ENCODE measurements around the gene LIPG.

LIPG gene

DNA sequence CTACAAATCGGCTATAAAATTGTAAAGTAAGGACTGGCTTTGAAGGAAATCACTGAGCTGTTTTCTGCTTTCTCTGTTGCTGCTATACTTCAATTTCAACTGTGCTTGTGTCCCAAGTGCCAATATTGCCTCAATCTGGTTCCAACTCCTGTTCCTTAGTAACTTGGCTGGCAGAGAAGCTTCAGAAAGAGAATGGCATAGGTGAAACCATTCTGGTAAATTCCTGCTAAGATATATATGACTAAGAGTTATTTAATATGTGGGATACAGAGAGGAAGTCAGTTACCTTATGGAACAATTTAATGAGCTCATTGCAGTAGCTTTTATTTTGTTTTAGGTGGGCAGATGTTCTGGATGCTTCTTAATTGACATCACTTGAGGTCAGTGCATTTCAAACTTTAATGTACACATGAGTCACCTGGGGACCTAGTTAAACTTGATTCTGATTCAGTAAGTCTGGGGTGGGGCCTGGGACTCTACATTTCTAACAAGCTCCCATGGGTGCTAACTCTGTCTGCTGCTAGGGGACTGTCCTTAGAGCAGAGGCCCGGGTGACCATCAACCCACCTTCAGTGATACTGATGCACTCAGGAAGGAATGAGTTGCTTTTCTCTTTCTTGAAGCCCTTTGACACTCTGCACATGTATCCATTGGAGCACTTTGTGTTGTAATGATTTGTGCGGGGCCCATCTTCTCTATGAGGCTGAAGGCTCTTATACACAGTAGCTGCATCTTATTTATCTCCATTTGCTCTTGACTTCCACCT is 47.6 kb downstream of the LIPG start:
- TF ChIP-seq POU2F2 (IDR thresholded peaks at IDR 0.05; ENCODE audit: low read depth, low read length) = no peak
- no peak for TF ChIP-seq PAX5 (IDR thresholded peaks at IDR 0.05; ENCODE audit: insufficient read depth, low read length, severe bottlenecking)
- no peak for TF ChIP-seq TAF1 (IDR thresholded peaks at IDR 0.05; ENCODE audit: low read depth, low read length)
- TF ChIP-seq POLR2AphosphoS5 (IDR thresholded peaks at IDR 0.05; ENCODE audit: low read depth, low read length) = no peak
- TF ChIP-seq POLR2A (IDR thresholded peaks at IDR 0.05; ENCODE audit: low read depth, low read length) = no peak
- TF ChIP-seq SPI1 (IDR thresholded peaks at IDR 0.05; ENCODE audit: low read depth, low read length) = no peak
- DNase-seq (ENCODE audit: insufficient read length, low spot score) = no peak
- FAIRE-seq = no peak

DNA sequence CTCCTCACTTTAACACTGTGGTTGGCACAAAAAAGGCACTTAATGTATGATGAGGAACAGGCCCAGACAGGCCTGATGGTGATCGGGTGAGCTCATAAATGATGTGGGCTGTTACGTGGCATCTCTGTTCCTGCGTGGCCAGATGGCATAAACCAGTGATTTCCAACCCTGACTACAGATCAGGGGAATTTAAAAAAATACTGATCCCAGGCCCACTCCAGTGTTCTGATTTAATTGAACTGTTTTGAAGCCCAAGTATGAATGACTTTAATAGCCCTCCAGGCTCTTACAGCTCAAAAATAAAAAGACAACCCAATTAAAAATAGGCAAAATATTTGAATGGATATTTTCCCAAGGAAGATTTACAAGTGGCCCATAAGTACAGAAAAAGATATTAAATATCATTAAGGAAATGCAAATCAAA is 48.2 kb downstream of the LIPG start:
- no peak for FAIRE-seq
- TF ChIP-seq TAF1 (IDR thresholded peaks at IDR 0.05; ENCODE audit: low read depth, low read length) = no peak
- no peak for TF ChIP-seq POLR2A (IDR thresholded peaks at IDR 0.05; ENCODE audit: low read depth, low read length)
- no peak for TF ChIP-seq SPI1 (IDR thresholded peaks at IDR 0.05; ENCODE audit: low read depth, low read length)
- TF ChIP-seq POLR2AphosphoS5 (IDR thresholded peaks at IDR 0.05; ENCODE audit: low read depth, low read length) = no peak
- no peak for TF ChIP-seq PAX5 (IDR thresholded peaks at IDR 0.05; ENCODE audit: insufficient read depth, low read length, severe bottlenecking)
- TF ChIP-seq POU2F2 (IDR thresholded peaks at IDR 0.05; ENCODE audit: low read depth, low read length) = no peak

DNA sequence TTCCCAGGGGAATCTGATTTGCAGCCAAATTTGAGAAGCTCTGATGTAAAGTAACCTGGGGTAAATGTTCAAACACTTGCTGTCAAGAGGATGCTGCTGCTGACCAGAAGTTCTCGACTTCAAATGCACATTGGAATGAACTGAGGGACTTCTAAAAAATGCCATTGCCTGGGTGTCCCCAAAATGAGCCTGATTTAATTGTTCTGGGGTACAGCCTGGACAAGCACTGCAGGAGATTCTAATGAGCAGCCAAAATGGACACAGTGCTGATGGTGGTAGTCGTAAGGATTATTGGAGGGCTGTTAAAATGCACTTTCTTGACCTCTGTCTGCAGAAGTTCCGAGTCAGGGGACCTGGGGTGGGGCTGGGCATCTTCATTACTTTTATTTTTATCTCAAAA is 49.5 kb downstream of the LIPG start:
- FAIRE-seq (no peak), DNase-seq (ENCODE audit: insufficient read length, low spot score) (no peak)
- TF ChIP-seq TAF1 (IDR thresholded peaks at IDR 0.05; ENCODE audit: low read depth, low read length) (no peak), POLR2A (IDR thresholded peaks at IDR 0.05; ENCODE audit: low read depth, low read length) (no peak), POLR2AphosphoS5 (IDR thresholded peaks at IDR 0.05; ENCODE audit: low read depth, low read length) (no peak), POU2F2 (IDR thresholded peaks at IDR 0.05; ENCODE audit: low read depth, low read length) (no peak), PAX5 (IDR thresholded peaks at IDR 0.05; ENCODE audit: insufficient read depth, low read length, severe bottlenecking) (no peak), SPI1 (IDR thresholded peaks at IDR 0.05; ENCODE audit: low read depth, low read length) (no peak)

More for the DNA sequence above, 48.2 kb downstream of the LIPG start:
- no peak for DNase-seq (ENCODE audit: insufficient read length, low spot score)

DNA sequence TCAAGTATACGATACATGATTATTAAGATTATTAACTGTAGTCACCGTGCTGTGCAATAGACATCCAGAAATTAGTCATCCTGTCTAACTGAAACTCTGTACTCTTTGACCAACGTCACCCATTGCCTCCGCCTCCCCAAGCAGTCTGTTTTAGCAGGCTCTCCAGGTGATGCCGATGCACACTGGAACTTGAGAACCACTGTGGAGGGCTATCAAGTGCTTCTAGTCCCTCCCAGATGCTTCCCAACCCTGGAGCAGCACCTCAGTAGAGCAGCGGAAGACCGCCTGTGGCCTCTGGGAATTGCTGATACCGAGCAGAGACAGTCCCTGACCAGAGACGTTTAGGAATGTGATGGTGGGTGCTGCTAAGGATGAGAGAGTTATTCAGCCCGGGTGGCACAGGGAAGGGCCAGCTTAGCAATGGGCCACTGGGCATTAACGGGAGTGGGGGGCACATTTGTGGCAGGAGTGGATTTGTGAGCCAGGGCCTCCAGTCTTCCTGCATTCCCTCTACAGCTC is 50.7 kb downstream of the LIPG start:
- TF ChIP-seq SPI1 (IDR thresholded peaks at IDR 0.05; ENCODE audit: low read depth, low read length) (no peak), TAF1 (IDR thresholded peaks at IDR 0.05; ENCODE audit: low read depth, low read length) (no peak), POLR2A (IDR thresholded peaks at IDR 0.05; ENCODE audit: low read depth, low read length) (no peak), PAX5 (IDR thresholded peaks at IDR 0.05; ENCODE audit: insufficient read depth, low read length, severe bottlenecking) (no peak), POU2F2 (IDR thresholded peaks at IDR 0.05; ENCODE audit: low read depth, low read length) (no peak), POLR2AphosphoS5 (IDR thresholded peaks at IDR 0.05; ENCODE audit: low read depth, low read length) (no peak)
- DNase-seq (ENCODE audit: insufficient read length, low spot score) = peak; percentile 24
- no peak for FAIRE-seq

DNA sequence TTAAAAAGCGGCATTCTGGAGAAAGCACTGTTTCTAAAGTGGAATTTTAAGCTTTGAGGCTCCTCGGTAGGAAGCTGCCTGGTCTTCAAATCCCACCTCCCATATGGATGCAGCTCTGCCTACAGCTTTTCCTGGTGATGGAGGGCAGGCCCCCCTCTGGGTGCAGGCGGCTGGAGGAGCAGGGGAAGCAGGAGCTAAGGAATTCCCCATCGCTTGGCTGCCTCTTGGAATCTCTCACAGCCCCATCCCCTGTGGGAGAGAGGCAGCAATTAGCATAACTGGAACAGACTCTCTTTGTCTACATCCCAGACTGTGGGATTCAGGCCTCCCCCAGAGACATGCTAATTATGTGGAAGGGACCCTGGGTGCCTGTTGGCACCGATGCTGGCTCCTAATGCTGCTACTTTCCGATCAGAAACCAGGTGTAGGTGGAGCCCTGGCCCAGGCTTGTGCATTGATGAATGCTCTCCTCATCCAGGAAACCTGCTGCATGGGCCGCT is 51.3 kb downstream of the LIPG start:
- no peak for DNase-seq (ENCODE audit: insufficient read length, low spot score)
- no peak for TF ChIP-seq POLR2AphosphoS5 (IDR thresholded peaks at IDR 0.05; ENCODE audit: low read depth, low read length)
- TF ChIP-seq POU2F2 (IDR thresholded peaks at IDR 0.05; ENCODE audit: low read depth, low read length) = no peak
- no peak for TF ChIP-seq PAX5 (IDR thresholded peaks at IDR 0.05; ENCODE audit: insufficient read depth, low read length, severe bottlenecking)
- TF ChIP-seq POLR2A (IDR thresholded peaks at IDR 0.05; ENCODE audit: low read depth, low read length) = no peak
- FAIRE-seq = no peak

DNA sequence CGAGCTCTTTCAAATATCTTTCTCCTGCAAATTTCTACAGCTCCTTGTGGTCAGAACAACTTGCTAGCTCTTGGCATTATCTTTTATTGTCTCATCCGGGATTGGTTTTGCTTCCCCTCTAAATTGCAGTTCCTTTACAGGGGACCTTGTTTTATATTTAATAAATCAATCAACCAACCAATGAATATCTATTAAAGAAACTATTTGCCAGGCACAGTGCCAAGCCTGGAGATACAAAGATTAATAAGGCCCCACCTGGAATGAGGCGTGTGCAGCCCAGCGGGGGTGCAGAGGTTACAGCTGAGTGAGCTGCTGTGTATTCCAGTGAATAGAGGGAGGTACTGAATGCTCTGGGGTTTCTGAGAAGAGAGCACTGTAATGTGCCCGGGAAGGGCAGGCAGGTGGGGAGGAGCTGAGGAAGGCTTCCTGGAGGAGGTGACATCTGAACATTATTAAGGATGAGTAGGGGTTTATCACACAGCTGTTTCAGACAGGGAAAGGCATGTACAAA is 51.8 kb downstream of the LIPG start:
- DNase-seq (ENCODE audit: insufficient read length, low spot score) (no peak), FAIRE-seq (no peak)
- no peak for TF ChIP-seq POU2F2 (IDR thresholded peaks at IDR 0.05; ENCODE audit: low read depth, low read length)
- TF ChIP-seq PAX5 (IDR thresholded peaks at IDR 0.05; ENCODE audit: insufficient read depth, low read length, severe bottlenecking) = no peak
- no peak for TF ChIP-seq POLR2A (IDR thresholded peaks at IDR 0.05; ENCODE audit: low read depth, low read length)
- TF ChIP-seq TAF1 (IDR thresholded peaks at IDR 0.05; ENCODE audit: low read depth, low read length) = no peak
- TF ChIP-seq POLR2AphosphoS5 (IDR thresholded peaks at IDR 0.05; ENCODE audit: low read depth, low read length) = no peak
- no peak for TF ChIP-seq SPI1 (IDR thresholded peaks at IDR 0.05; ENCODE audit: low read depth, low read length)

DNA sequence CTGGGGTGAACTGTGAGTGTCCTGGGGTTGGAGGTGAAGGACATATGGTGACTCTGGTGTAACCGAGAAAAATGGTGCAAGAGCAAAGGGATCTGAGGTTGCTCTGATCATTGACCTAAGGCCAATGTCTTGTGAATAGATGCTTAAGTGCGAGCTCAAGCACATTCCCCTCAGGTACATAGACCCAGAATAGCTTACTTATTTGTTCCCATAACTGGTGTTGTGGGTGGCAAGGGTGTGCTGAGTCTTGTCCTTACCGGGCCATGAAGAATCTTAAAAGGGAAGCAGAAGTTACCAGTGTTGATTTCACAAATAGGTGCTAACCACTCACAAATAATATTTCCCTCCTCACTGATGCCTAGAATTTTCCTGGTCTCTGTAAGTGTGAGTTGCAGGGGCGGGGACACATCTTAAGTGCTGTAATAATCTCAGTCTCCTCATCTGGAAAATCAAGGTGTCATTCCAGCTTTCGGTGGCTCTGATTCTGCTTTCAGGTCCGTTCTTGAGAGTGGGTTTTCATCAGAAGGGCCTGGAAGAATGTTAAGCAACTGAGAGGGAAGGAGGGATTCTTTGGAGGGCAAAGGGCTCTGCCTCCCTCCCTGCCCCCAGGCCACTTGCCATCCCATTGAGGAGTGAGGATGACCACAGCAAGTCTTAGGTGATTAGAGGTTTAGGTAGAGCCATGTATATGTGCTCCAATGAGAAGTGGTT is 54.9 kb downstream of the LIPG start:
- no peak for DNase-seq (ENCODE audit: insufficient read length, low spot score)
- peak; percentile 16 for FAIRE-seq
- TF ChIP-seq SPI1 (IDR thresholded peaks at IDR 0.05; ENCODE audit: low read depth, low read length) (no peak), POLR2A (IDR thresholded peaks at IDR 0.05; ENCODE audit: low read depth, low read length) (no peak), POU2F2 (IDR thresholded peaks at IDR 0.05; ENCODE audit: low read depth, low read length) (no peak), POLR2AphosphoS5 (IDR thresholded peaks at IDR 0.05; ENCODE audit: low read depth, low read length) (no peak), PAX5 (IDR thresholded peaks at IDR 0.05; ENCODE audit: insufficient read depth, low read length, severe bottlenecking) (no peak), TAF1 (IDR thresholded peaks at IDR 0.05; ENCODE audit: low read depth, low read length) (no peak)

DNA sequence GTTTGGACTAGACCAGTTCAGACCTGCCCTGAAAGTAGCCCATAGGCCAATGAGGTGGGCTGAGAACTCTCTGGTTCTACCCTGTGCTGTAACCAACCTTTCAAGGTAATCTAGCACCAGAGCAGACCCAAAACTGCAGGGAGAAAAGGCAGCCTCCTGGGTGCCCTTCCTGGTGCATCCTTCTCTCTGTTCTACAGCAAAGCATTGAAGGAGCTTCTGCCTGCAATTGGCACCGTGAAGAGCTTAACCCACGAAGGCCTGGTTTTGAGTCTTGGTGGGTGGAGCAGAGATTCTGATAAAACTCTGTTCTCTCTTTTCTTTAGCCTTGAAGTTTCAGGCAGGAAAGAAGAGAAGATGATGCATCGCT is 55.5 kb downstream of the LIPG start:
- no peak for FAIRE-seq
- TF ChIP-seq POLR2AphosphoS5 (IDR thresholded peaks at IDR 0.05; ENCODE audit: low read depth, low read length) = no peak
- TF ChIP-seq POLR2A (IDR thresholded peaks at IDR 0.05; ENCODE audit: low read depth, low read length) = no peak
- no peak for TF ChIP-seq POU2F2 (IDR thresholded peaks at IDR 0.05; ENCODE audit: low read depth, low read length)
- no peak for TF ChIP-seq TAF1 (IDR thresholded peaks at IDR 0.05; ENCODE audit: low read depth, low read length)
- no peak for TF ChIP-seq SPI1 (IDR thresholded peaks at IDR 0.05; ENCODE audit: low read depth, low read length)
- no peak for TF ChIP-seq PAX5 (IDR thresholded peaks at IDR 0.05; ENCODE audit: insufficient read depth, low read length, severe bottlenecking)
- no peak for DNase-seq (ENCODE audit: insufficient read length, low spot score)

DNA sequence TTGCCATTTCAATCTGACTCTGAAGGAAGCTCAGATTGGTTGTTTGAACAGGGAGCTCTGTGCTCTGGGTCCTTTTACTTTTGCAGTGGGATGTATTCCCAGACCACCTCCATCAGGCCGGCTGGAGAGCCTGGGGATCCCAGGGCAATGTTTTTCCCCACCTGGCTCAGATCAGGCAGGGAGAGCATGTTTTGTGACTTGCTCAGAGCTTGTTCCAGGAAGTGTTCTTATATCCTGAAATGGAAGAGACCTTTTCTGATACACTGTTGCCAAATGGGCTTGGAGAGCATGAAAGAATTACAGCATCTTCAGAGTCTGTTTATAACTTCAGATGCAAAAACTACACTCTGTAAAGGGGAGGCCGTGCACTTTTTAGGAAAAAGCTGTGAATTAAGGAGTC is 56.0 kb downstream of the LIPG start:
- TF ChIP-seq TAF1 (IDR thresholded peaks at IDR 0.05; ENCODE audit: low read depth, low read length) (no peak), SPI1 (IDR thresholded peaks at IDR 0.05; ENCODE audit: low read depth, low read length) (no peak), POLR2A (IDR thresholded peaks at IDR 0.05; ENCODE audit: low read depth, low read length) (no peak), PAX5 (IDR thresholded peaks at IDR 0.05; ENCODE audit: insufficient read depth, low read length, severe bottlenecking) (no peak), POLR2AphosphoS5 (IDR thresholded peaks at IDR 0.05; ENCODE audit: low read depth, low read length) (no peak), POU2F2 (IDR thresholded peaks at IDR 0.05; ENCODE audit: low read depth, low read length) (no peak)
- no peak for DNase-seq (ENCODE audit: insufficient read length, low spot score)
- no peak for FAIRE-seq

All from GM12891 (cell line).